HCT116 (cell line): ENCODE measurements around the gene UBE2S. TPM values are rescaled to one million over a fixed set of nuclear protein-coding genes. Genes with fewer than 3 reads are reported as not detected.

ENCODE experiments used
- ATAC-seq: fragments of 200-7000 bp; cut with Tn5 transposase; 2 replicates; pipeline ENCODE4 v1.9.1; 2020; ENCODE audit warnings: mild to moderate bottlenecking, moderate library complexity
- BruUV-seq: library from RNA; stranded (reverse); fragments of 400-500 nt; replicated peaks from 2 replicates; lab custom pipeline; 2021; lab: Mats Ljungman, UMichigan
- CTCF ChIA-PET: fragments of 300-600 bp; sonication (Branson Sonifier 250); formaldehyde crosslinking; loops from one replicate; lab custom pipeline; 2021; ENCODE audit warnings: antibody characterized with exemption; lab: Charles Lee
- POLR2A ChIA-PET: fragments of 300-600, 350-600 bp; sonication (Branson Sonifier 250); formaldehyde crosslinking; loops from one replicate; lab custom pipeline; 2021; ENCODE audit warnings: antibody characterized with exemption; lab: Charles Lee
- RAD21 ChIA-PET, 2 experiments: fragments of 300-600 bp; sonication (Branson Sonifier 250); formaldehyde crosslinking; loops; one replicate each; lab custom pipeline; 2023; ENCODE audit warnings: low total read pairs in 2 of 2; ENCODE audit not compliant: uncharacterized antibody in 2 of 2, unreplicated experiment in 2 of 2, low non-redundant PET in 1 of 2; lab: Charles Lee
- DNase-seq: peaks from one replicate; pipeline ENCODE4 v3.0.0-alpha.2; 2010; ENCODE audit warnings: low read depth, low spot score
- H2AFZ ChIP-seq: fragments of 200-600 bp; shearing (Covaris generic), sonication (generic); 2 replicates; pipeline ENCODE4 v1.6.1; 2017; ENCODE audit warnings: low read depth, mixed run types, mixed read lengths, antibody characterized with exemption, low read length; ENCODE audit not compliant: poor library complexity, severe bottlenecking
- H3K27ac ChIP-seq: 2 replicates; pipeline ENCODE4 v1.5.1; 2012; ENCODE audit warnings: low read depth, low read length
- H3K27me3 ChIP-seq: fragments of 200-600 bp; sonication (generic); 2 replicates; pipeline ENCODE4 v1.6.1; 2016; ENCODE audit warnings: mixed run types, low read length, mixed read lengths; ENCODE audit not compliant: insufficient read depth
- H3K36me3 ChIP-seq, 2 experiments: fragments of 200-500 bp in 1 of 2; fragments of 200-600 bp in 1 of 2; sonication (Bioruptor generic) in 1 of 2; sonication (generic) in 1 of 2; 2 replicates each; pipeline versions ENCODE4 v1.5.1 to v1.6.1; 2014 to 2016; ENCODE audit warnings: low read length in 2 of 2, inconsistent platforms in 1 of 2, mixed read lengths in 1 of 2, mixed run types in 1 of 2; ENCODE audit not compliant: insufficient read depth in 2 of 2, control insufficient read depth in 1 of 2
- H3K4me1 ChIP-seq, 2 experiments: fragments of 200-600 bp in 1 of 2; sonication (generic) in 1 of 2; 2 replicates each; pipeline versions ENCODE4 v1.5.1 to v1.6.1; 2012 to 2017; ENCODE audit warnings: low read length in 2 of 2, inconsistent platforms in 1 of 2, mild to moderate bottlenecking in 1 of 2, mixed read lengths in 1 of 2, mixed run types in 1 of 2, moderate library complexity in 1 of 2; ENCODE audit not compliant: insufficient read depth in 2 of 2, control insufficient read depth in 1 of 2
- H3K4me2 ChIP-seq: fragments of 200-600 bp; sonication (generic); 2 replicates; pipeline ENCODE4 v1.6.1; 2017; ENCODE audit warnings: mixed run types, low read length, mixed read lengths
- H3K4me3 ChIP-seq, 2 experiments: fragments of 200-600 bp in 1 of 2; sonication (generic) in 1 of 2; replicated peaks in 1 of 2; 2 replicates each; pipeline ENCODE4 v1.5.1; 2011 to 2016; ENCODE audit warnings: low read length in 2 of 2, control low read depth in 1 of 2, low read depth in 1 of 2, mild to moderate bottlenecking in 1 of 2, mixed read lengths in 1 of 2, mixed run types in 1 of 2
- H3K79me2 ChIP-seq: fragments of 200-600 bp; sonication (generic); 2 replicates; pipeline ENCODE4 v1.6.1; 2017; ENCODE audit warnings: mild to moderate bottlenecking, mixed run types, low read length, moderate library complexity, mixed read lengths; ENCODE audit not compliant: insufficient read depth
- H3K9ac ChIP-seq: fragments of 200-600 bp; sonication (generic); 2 replicates; pipeline ENCODE4 v1.6.1; 2016; ENCODE audit warnings: low read length, mixed read lengths
- H3K9me2 ChIP-seq: fragments of 200-600 bp; sonication (generic), shearing (Covaris generic); 2 replicates; pipeline ENCODE4 v1.6.1; 2017; ENCODE audit warnings: mixed run types, mild to moderate bottlenecking, moderate library complexity; ENCODE audit not compliant: insufficient read depth
- H3K9me3 ChIP-seq, 2 experiments: fragments of 200-500 bp in 1 of 2; fragments of 200-600 bp in 1 of 2; sonication (Bioruptor generic) in 1 of 2; sonication (generic) in 1 of 2; 2 replicates each; pipeline ENCODE4 v1.6.1; 2014 to 2017; ENCODE audit warnings: low read length in 2 of 2, mixed read lengths in 2 of 2, inconsistent platforms in 1 of 2, low read depth in 1 of 2, mild to moderate bottlenecking in 1 of 2, mixed run types in 1 of 2, moderate library complexity in 1 of 2; ENCODE audit not compliant: control insufficient read depth in 1 of 2, insufficient read depth in 1 of 2
- H4K20me1 ChIP-seq: fragments of 200-600 bp; sonication (generic), shearing (Covaris generic); 2 replicates; pipeline ENCODE4 v1.6.1; 2017; ENCODE audit warnings: mixed run types, mild to moderate bottlenecking, moderate library complexity; ENCODE audit not compliant: insufficient read depth
- ATF3 ChIP-seq: IDR thresholded peaks from 2 replicates; pipeline ENCODE4 v1.6.1; 2012
- CBX3 ChIP-seq: IDR thresholded peaks from 2 replicates; pipeline ENCODE4 v1.6.1; 2012; ENCODE audit warnings: low read depth
- CEBPB ChIP-seq: IDR thresholded peaks from 2 replicates; pipeline ENCODE4 v1.6.1; 2012; ENCODE audit warnings: low read depth
- CTCF ChIP-seq, 3 experiments: fragments of 200-600 bp in 1 of 3; sonication (generic) in 1 of 3; IDR thresholded peaks in 2 of 3; conservative IDR thresholded peaks in 1 of 3; 2 replicates each; pipeline ENCODE4 v1.5.1; 2012 to 2017; ENCODE audit warnings: low read depth in 2 of 3, low read length in 2 of 3, antibody characterized with exemption in 1 of 3, borderline replicate concordance in 1 of 3, control low read depth in 1 of 3, mild to moderate bottlenecking in 1 of 3, mixed read lengths in 1 of 3, mixed run types in 1 of 3, moderate library complexity in 1 of 3; ENCODE audit not compliant: insufficient read depth in 1 of 3
- EGR1 ChIP-seq: IDR thresholded peaks from 2 replicates; pipeline ENCODE4 v1.6.1; 2012; ENCODE audit warnings: low read depth
- ELF1 ChIP-seq: IDR thresholded peaks from 2 replicates; pipeline ENCODE4 v1.6.1; 2012; ENCODE audit warnings: low read depth, borderline replicate concordance
- EZH2 ChIP-seq: fragments of 200-600 bp; sonication (generic); IDR thresholded peaks from 2 replicates; pipeline ENCODE4 v1.6.1; 2017; ENCODE audit warnings: antibody characterized with exemption, mixed run types
- EZH2phosphoT487 ChIP-seq: fragments of 200-600 bp; IDR thresholded peaks from 2 replicates; pipeline ENCODE4 v1.6.1; 2018; ENCODE audit warnings: antibody characterized with exemption, borderline replicate concordance
- FOSL1 ChIP-seq: IDR thresholded peaks from 2 replicates; pipeline ENCODE4 v1.6.1; 2012; ENCODE audit warnings: low read depth
- MAX ChIP-seq: IDR thresholded peaks from 2 replicates; pipeline ENCODE4 v1.6.1; 2012
- POLR2A ChIP-seq: IDR thresholded peaks from 2 replicates; pipeline ENCODE4 v1.7.0; 2011; ENCODE audit warnings: borderline replicate concordance; ENCODE audit not compliant: insufficient read depth, insufficient read length; ENCODE audit errors: extremely low read depth
- SIN3A ChIP-seq: IDR thresholded peaks from 2 replicates; pipeline ENCODE4 v1.6.1; 2012; ENCODE audit warnings: low read depth
- SP1 ChIP-seq: IDR thresholded peaks from 2 replicates; pipeline ENCODE4 v1.6.1; 2012; ENCODE audit warnings: low read depth
- SRF ChIP-seq: IDR thresholded peaks from 2 replicates; pipeline ENCODE4 v1.6.1; 2012; ENCODE audit warnings: low read depth
- TCF7L2 ChIP-seq: IDR thresholded peaks from 2 replicates; pipeline ENCODE4 v1.7.0; 2011; ENCODE audit warnings: borderline replicate concordance, inconsistent platforms; ENCODE audit not compliant: insufficient read depth, insufficient read length; ENCODE audit errors: extremely low read depth
- YY1 ChIP-seq: IDR thresholded peaks from 2 replicates; pipeline ENCODE4 v1.6.1; 2011; ENCODE audit warnings: low read length, low read depth, moderate library complexity, mild to moderate bottlenecking; ENCODE audit not compliant: insufficient replicate concordance; ENCODE audit errors: extremely low read depth
- ZFX ChIP-seq: fragments of 450-650 bp; IDR thresholded peaks from 2 replicates; pipeline ENCODE4 v1.6.1; 2017
- ZNF274 ChIP-seq: fragments of 200-500 bp; sonication (Bioruptor generic); IDR thresholded peaks from 2 replicates; pipeline ENCODE4 v1.6.1; 2014; ENCODE audit warnings: mild to moderate bottlenecking, low read depth, low read length, inconsistent platforms
- intact Hi-C: fragments of 100-400 bp; cut with micrococcal nuclease; formaldehyde crosslinking; loops from 2 replicates; pipeline ENCODE4 v1.10.0; 2022
- total RNA-seq: library from RNA; stranded (reverse); gene quantifications from one replicate; pipeline ENCODE4 v1.2.1, GENCODE V29; 2021; ENCODE audit not compliant: unreplicated experiment

The UBE2S gene
- total RNA-seq, 1 experiment from 2014 or later: 515 TPM

- no peaks in the 10 kb centered on the region for H3K27me3 ChIP-seq
- no TSS peak for BruUV-seq
- H3K4me1 ChIP-seq: peaks cover 12 to 27% of the 10 kb centered on the region in 2 experiments
- peaks cover 17% of the 10 kb centered on the region; the same call in 1 of the 2 replicates for H4K20me1 ChIP-seq
- POLR2A ChIA-PET: interaction anchor here (1.1 to 1.9 kb wide), 3 partner anchors 9 to 126 kb away, joined by 3 to 6 read pairs (median 4); partner anchors contain the start of genes HSPBP1 and KMT5C
- H3K9me3 ChIP-seq: no peaks in the 10 kb centered on the region
- H2AFZ ChIP-seq: no peak overlapping the region
- no peaks in the 10 kb centered on the region for H3K9me2 ChIP-seq
- peak overlapping the region; percentile 81 to 93; a peak in 3 of 4 replicates for H3K4me3 ChIP-seq
- ATAC-seq (no peak), DNase-seq (no peak)
- TF ChIP-seq ATF3 (no peak), POLR2A (no peak), YY1 (no peak), ZNF274 (no peak), SIN3A (no peak), MAX (no peak)
- H3K4me2 ChIP-seq: peak overlapping the region; percentile 83
- RAD21 ChIA-PET: no interaction called here
- H3K27ac ChIP-seq: peak overlapping the region; percentile 95
- intact Hi-C loops: no loop called here
- peak overlapping the region; percentile 99; the same call in 1 of the 2 replicates for H3K9ac ChIP-seq
- peaks cover 54% of the 10 kb centered on the region for H3K79me2 ChIP-seq
- CTCF ChIA-PET: no interaction called here
- H3K36me3 ChIP-seq: peaks cover 41 to 52% of the 10 kb centered on the region in 2 experiments
Measured at GRCh38 chr19:55405638-55406037, 1.9 kb downstream of the UBE2S start.

- Histone ChIP-seq H3K4me2 (no peak overlapping the region), H3K9me3 (no peaks in the 10 kb centered on the region), H3K79me2 (peaks cover 54% of the 10 kb centered on the region), H3K4me3 (no peak overlapping the region), H3K27me3 (no peaks in the 10 kb centered on the region), H4K20me1 (peaks cover 23% of the 10 kb centered on the region; the same call in 1 of the 2 replicates), H3K9ac (no peak overlapping the region), H3K4me1 (peaks cover 7 to 15% of the 10 kb centered on the region in 2 experiments), H3K36me3 (peaks cover 41 to 54% of the 10 kb centered on the region in 2 experiments), H2AFZ (no peak overlapping the region), H3K27ac (peak overlapping the region; percentile 26; the same call in 1 of the 2 replicates), H3K9me2 (no peaks in the 10 kb centered on the region)
- intact Hi-C loops: no loop called here
- no TSS peak for BruUV-seq
- POLR2A ChIA-PET: interaction anchor here (0.8 to 1.5 kb wide), 2 partner anchors 9 to 12 kb away, joined by 3 to 5 read pairs; no protein-coding TSS in a partner anchor
- no peak for DNase-seq
- CTCF ChIA-PET: no interaction called here
- RAD21 ChIA-PET: no interaction called here
- no peak for ATAC-seq
- TF ChIP-seq EGR1 (no peak), POLR2A (no peak), ATF3 (no peak), ELF1 (no peak), SRF (no peak), CBX3 (no peak), EZH2phosphoT487 (no peak), CTCF (IDR thresholded peaks at IDR 0.05 in 2 of 3, conservative IDR thresholded peaks at IDR 0.05 in 1 of 3; ENCODE audit: borderline replicate concordance in 1 of 3, insufficient read depth in 1 of 3, low read depth in 2 of 3, low read length in 2 of 3) (no peak), TCF7L2 (no peak), SIN3A (no peak), FOSL1 (no peak), EZH2 (no peak), ZFX (no peak), SP1 (no peak), CEBPB (no peak)
Measured at GRCh38 chr19:55402509-55402908, 5.1 kb downstream of the UBE2S start.
